HepG2 (cell line): Measurements from ENCODE around the gene ZNF217.

Experiments
- EZH2 ChIP-seq: conservative IDR thresholded peaks from 2 replicates; pipeline ENCODE4 v1.6.1; 2012; ENCODE audit warnings: mild to moderate bottlenecking, low read depth, low read length, moderate library complexity
- GATA4 ChIP-seq: sonication (generic); IDR thresholded peaks from 2 replicates; pipeline ENCODE4 v1.6.1; 2016; ENCODE audit warnings: antibody characterized with exemption, low read depth, borderline replicate concordance
- PAF1 ChIP-seq: IDR thresholded peaks from 2 replicates; pipeline ENCODE4 v1.6.1; 2016; ENCODE audit warnings: missing genetic modification reagents, missing compliant biosample characterization
- POLR2AphosphoS5 ChIP-seq: IDR thresholded peaks from 2 replicates; pipeline ENCODE4 v1.6.1; 2012; ENCODE audit warnings: low read depth, low read length
- TAF1 ChIP-seq: sonication (generic); formaldehyde crosslinking; IDR thresholded peaks from 2 replicates; pipeline ENCODE4 v1.4.0; 2020; ENCODE audit warnings: missing genetic modification reagents
- ZNF572 ChIP-seq: sonication (generic); formaldehyde crosslinking; IDR thresholded peaks from 2 replicates; pipeline ENCODE4 v1.5.1; 2020; ENCODE audit warnings: mild to moderate bottlenecking, missing genetic modification reagents
- ZNF790 ChIP-seq: sonication (generic); formaldehyde crosslinking; IDR thresholded peaks from 2 replicates; pipeline ENCODE4 v1.8.0; 2022; ENCODE audit warnings: missing genetic modification reagents, mild to moderate bottlenecking, borderline replicate concordance
- TF ChIP-seq, protein P1 (sequence below): sonication (generic); formaldehyde crosslinking; IDR thresholded peaks from 2 replicates; pipeline ENCODE4 v1.4.0; 2020; ENCODE audit warnings: missing genetic modification reagents, mild to moderate bottlenecking, borderline replicate concordance
- TF ChIP-seq, protein P2 (sequence below): sonication (generic); formaldehyde crosslinking; IDR thresholded peaks from 2 replicates; pipeline ENCODE4 v1.4.0; 2020; ENCODE audit warnings: missing genetic modification reagents
- TF ChIP-seq, protein P3 (sequence below): sonication (generic); formaldehyde crosslinking; IDR thresholded peaks from 2 replicates; pipeline ENCODE4 v1.5.0; 2020; ENCODE audit warnings: mild to moderate bottlenecking, missing genetic modification reagents, moderate library complexity

- no peak for TF ChIP-seq ZNF572 (CRISPR knock-in tag)
- TF ChIP-seq GATA4, result no peak
- TF ChIP-seq, protein P1, sequence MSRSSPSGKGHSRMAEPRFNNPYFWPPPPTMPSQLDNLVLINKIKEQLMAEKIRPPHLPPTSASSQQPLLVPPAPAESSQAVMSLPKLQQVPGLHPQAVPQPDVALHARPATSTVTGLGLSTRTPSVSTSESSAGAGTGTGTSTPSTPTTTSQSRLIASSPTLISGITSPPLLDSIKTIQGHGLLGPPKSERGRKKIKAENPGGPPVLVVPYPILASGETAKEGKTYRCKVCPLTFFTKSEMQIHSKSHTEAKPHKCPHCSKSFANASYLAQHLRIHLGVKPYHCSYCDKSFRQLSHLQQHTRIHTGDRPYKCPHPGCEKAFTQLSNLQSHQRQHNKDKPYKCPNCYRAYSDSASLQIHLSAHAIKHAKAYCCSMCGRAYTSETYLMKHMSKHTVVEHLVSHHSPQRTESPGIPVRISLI, result no peak
- TF ChIP-seq, protein P2, sequence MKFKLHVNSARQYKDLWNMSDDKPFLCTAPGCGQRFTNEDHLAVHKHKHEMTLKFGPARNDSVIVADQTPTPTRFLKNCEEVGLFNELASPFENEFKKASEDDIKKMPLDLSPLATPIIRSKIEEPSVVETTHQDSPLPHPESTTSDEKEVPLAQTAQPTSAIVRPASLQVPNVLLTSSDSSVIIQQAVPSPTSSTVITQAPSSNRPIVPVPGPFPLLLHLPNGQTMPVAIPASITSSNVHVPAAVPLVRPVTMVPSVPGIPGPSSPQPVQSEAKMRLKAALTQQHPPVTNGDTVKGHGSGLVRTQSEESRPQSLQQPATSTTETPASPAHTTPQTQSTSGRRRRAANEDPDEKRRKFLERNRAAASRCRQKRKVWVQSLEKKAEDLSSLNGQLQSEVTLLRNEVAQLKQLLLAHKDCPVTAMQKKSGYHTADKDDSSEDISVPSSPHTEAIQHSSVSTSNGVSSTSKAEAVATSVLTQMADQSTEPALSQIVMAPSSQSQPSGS (CRISPR knock-in tag), result no peak
- TF ChIP-seq PAF1 (CRISPR knock-in tag), result no peak
- TF ChIP-seq TAF1 (CRISPR knock-in tag), result no peak
- no peak for TF ChIP-seq ZNF790 (CRISPR knock-in tag)
- TF ChIP-seq EZH2, result no peak
- TF ChIP-seq, protein P3, sequence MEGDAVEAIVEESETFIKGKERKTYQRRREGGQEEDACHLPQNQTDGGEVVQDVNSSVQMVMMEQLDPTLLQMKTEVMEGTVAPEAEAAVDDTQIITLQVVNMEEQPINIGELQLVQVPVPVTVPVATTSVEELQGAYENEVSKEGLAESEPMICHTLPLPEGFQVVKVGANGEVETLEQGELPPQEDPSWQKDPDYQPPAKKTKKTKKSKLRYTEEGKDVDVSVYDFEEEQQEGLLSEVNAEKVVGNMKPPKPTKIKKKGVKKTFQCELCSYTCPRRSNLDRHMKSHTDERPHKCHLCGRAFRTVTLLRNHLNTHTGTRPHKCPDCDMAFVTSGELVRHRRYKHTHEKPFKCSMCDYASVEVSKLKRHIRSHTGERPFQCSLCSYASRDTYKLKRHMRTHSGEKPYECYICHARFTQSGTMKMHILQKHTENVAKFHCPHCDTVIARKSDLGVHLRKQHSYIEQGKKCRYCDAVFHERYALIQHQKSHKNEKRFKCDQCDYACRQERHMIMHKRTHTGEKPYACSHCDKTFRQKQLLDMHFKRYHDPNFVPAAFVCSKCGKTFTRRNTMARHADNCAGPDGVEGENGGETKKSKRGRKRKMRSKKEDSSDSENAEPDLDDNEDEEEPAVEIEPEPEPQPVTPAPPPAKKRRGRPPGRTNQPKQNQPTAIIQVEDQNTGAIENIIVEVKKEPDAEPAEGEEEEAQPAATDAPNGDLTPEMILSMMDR (CRISPR knock-in tag), result no peak
- no peak for TF ChIP-seq POLR2AphosphoS5
Measured at GRCh38 chr20:53561505-53561904, 32.1 kb downstream of the ZNF217 start.
